ENCODE measurements around the gene ATXN7L2.

GRCh38 chr1:109454497-109455133, 29.1 kb upstream of the ATXN7L2 start:
- TF ChIP-seq POLR2A (IDR thresholded peaks at IDR 0.05) (no peak), CTCF (IDR thresholded peaks at IDR 0.05) (no peak)
